GM13976 (cell line): Measurements from ENCODE around the gene KCNAB1.

ENCODE experiments used
- DNase-seq: peaks from one replicate; pipeline ENCODE4 v3.0.0; 2012; ENCODE audit warnings: low spot score
- in situ Hi-C: fragments of 300-500 bp; cut with MboI; formaldehyde crosslinking; loops from one replicate; pipeline ENCODE4 v1.12.0; 2022; ENCODE audit warnings: low sequenced_read_pairs, mixed read lengths, inconsistent platforms; ENCODE audit not compliant: unreplicated experiment
- TF ChIP-seq, protein P1 (sequence below): IDR thresholded peaks from 2 replicates; pipeline ENCODE4 v1.5.1; 2012; ENCODE audit warnings: borderline replicate concordance, mild to moderate bottlenecking; ENCODE audit not compliant: insufficient read depth; ENCODE audit errors: extremely low read depth, missing control alignments, control extremely low read depth

Gene KCNAB1

DNA sequence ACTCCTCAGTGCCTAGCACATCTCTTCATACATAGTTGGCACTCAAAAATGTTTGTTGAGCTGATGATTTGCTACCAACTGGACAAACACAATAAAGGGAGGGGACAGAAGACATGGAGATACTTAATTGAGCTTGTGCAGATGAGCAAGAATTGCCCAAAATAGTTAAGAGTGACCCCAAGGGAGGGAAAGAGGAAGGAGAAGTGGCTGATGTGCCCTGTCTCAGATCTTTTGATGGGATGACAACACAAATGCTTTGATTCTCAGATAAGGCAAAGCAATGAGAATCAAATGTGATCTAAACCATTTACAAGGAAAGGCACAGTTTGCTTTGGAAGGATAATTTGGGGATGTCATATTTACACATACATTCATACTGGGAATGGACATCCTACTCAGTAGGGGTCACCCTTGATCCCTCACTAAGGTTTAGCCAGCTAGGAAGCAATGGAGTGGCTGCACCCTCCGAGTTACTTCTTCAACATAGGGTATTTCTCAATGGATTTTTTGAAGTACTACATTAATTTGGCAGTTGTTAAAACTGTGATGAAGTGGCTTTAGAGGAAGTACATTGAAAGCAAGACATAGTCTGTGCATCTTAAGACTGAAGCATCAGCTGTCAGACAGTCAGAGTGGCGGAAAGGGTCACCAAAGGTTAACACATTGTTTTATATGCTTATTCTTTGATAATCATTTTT is 456.4 kb downstream of the KCNAB1 start:
- TF ChIP-seq, protein P1, sequence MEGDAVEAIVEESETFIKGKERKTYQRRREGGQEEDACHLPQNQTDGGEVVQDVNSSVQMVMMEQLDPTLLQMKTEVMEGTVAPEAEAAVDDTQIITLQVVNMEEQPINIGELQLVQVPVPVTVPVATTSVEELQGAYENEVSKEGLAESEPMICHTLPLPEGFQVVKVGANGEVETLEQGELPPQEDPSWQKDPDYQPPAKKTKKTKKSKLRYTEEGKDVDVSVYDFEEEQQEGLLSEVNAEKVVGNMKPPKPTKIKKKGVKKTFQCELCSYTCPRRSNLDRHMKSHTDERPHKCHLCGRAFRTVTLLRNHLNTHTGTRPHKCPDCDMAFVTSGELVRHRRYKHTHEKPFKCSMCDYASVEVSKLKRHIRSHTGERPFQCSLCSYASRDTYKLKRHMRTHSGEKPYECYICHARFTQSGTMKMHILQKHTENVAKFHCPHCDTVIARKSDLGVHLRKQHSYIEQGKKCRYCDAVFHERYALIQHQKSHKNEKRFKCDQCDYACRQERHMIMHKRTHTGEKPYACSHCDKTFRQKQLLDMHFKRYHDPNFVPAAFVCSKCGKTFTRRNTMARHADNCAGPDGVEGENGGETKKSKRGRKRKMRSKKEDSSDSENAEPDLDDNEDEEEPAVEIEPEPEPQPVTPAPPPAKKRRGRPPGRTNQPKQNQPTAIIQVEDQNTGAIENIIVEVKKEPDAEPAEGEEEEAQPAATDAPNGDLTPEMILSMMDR = no peak
- in situ Hi-C loops = no loop called here
- no peak for DNase-seq

DNA sequence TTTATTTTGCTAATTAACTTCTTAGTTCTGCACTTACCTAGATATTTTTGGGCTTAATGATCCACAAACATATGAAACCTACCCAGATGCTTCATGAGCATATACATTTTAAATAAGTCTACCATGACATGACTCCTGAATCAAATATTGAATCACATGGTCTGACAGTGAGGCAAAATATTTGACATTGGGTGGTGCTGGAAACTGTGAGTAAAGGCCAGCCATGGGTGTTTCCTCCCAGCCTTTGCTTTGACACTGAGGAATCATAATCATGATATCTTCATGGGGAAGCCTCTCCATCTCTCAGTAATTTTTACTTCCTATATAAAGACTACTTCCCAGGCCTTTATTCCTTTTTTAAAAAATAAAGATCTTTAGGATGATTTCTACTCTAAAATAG is 457.4 kb downstream of the KCNAB1 start:
- no peak for DNase-seq
- in situ Hi-C loops = no loop called here
- TF ChIP-seq, protein P1 = no peak

DNA sequence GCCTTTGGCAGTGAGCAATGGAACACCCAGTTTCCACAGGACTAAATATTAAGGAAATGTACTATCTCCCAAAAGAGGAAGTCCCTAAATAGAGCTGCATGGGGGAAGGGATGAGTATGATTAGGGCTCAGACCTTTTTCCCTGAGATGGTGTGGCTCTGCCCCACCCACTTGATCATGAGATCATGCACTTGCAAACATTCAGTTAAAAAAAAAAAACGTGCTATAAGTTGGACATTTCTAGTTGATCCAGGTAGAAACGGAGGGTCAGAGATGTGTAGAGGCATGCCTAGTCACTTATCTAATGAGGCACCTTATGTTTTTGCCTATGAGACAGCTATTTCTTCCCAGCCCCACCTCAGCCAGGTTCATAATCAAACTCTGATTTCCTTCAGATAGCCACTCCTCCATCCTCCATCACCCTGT is 459.1 kb downstream of the KCNAB1 start:
- DNase-seq = no peak
- in situ Hi-C loops = no loop called here
- TF ChIP-seq, protein P1 = no peak

DNA sequence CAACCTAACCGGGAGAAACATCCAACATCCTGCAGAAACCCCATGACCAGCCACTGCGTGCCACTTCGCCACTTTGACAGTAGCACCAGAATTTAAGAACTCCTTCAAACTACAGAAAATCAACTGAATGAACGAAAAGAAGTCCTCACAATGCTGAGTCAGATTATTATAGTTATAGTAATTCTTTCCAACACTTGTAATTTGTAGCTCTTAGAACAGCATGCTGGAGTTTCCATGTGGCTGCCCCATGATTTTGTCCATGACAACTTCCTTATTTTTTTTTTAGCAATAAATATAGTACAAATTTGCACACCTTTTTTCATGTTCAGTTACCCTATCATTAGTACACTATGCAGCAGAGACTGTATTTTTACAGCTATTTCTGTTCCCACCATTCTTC is 460.7 kb downstream of the KCNAB1 start:
- TF ChIP-seq, protein P1 = no peak
- in situ Hi-C loops = no loop called here
- DNase-seq = no peak

DNA sequence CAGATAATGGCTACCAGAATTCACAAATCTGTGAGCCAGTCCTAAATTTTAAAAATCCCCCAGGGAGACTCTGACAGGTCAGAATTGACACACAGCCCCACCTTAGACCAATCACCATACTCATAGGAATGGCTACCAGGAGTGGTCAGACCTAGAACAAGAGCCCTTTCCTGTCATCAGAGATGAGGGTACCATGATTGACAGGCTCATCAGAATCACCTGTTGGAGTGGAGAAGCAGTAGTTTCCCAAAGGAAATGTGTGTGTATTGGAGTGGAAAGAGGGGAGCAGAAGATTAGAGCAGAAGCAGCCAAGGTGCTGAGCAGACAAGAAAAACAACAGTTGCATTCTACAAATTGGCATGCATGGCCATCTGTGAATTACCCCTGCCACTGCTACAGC is 461.6 kb downstream of the KCNAB1 start:
- in situ Hi-C loops = no loop called here
- TF ChIP-seq, protein P1 = no peak
- DNase-seq = no peak

DNA sequence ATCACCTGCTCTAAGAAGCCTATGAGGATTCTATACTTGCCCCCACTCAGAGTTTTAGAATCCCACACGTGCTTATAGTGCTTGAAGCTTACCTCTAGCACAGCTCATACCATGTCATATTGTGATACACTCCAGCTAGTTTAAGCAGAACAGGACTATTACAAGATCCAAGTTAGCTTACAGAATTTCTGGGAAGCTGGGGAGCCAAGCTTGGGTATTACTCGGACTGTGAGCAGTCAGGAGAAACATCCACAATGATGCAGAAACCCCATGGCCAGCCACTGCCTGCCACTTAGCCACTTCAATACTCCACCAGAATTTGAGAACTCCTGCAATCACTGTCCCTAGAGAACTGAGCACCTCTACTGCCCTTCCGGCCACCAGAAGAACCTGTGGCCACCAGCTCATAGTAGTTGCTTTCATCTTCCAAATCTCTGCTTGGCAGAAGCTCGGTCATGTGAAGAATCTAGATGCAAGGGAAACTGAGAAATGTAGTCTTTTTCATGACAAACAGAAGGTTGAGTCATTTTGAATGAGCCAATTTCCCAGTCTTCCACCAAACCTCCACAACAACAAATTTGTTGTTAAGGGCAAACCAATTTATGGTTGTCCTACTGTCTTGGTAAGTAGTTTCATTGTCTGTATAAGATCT is 462.3 kb downstream of the KCNAB1 start:
- in situ Hi-C loops = no loop called here
- DNase-seq = no peak
- TF ChIP-seq, protein P1 = no peak

DNA sequence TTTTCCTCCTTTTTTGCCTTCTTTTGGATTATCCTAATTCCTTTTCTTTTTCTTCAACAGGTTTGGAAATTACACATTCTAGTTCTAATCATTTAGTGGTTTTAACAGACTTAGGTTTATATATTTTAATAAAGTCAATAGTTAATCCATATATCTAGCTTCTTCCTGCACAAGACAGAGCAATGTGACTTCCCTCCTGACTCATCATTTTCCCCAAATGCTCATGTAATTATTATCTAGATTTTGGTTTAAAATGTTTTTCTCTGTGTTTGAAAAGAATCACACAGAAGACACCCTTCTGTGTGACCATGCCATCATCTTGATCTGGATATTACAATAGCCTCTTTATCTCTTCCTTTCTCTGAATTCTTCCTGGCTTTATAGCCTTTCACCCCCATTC is 463.1 kb downstream of the KCNAB1 start:
- no peak for DNase-seq
- TF ChIP-seq, protein P1 = no peak
- in situ Hi-C loops = no loop called here
